Testis (tissue), 2 donors: ENCODE data around the gene ZNF212.

Experiments
- CTCF ChIP-seq, 3 experiments: fragments of 450-650 bp in 2 of 3; fragments of 200-600 bp in 1 of 3; sonication (generic) in 1 of 3; IDR thresholded peaks; one replicate each; pipeline ENCODE4 v1.5.1; 2016 to 2019; ENCODE audit warnings: antibody characterized with exemption in 3 of 3, mild to moderate bottlenecking in 2 of 3, moderate library complexity in 1 of 3
- POLR2A ChIP-seq: fragments of 450-650 bp; IDR thresholded peaks from one replicate; pipeline ENCODE4 v1.6.1; 2017; ENCODE audit warnings: antibody characterized with exemption, mild to moderate bottlenecking, moderate library complexity

DNA sequence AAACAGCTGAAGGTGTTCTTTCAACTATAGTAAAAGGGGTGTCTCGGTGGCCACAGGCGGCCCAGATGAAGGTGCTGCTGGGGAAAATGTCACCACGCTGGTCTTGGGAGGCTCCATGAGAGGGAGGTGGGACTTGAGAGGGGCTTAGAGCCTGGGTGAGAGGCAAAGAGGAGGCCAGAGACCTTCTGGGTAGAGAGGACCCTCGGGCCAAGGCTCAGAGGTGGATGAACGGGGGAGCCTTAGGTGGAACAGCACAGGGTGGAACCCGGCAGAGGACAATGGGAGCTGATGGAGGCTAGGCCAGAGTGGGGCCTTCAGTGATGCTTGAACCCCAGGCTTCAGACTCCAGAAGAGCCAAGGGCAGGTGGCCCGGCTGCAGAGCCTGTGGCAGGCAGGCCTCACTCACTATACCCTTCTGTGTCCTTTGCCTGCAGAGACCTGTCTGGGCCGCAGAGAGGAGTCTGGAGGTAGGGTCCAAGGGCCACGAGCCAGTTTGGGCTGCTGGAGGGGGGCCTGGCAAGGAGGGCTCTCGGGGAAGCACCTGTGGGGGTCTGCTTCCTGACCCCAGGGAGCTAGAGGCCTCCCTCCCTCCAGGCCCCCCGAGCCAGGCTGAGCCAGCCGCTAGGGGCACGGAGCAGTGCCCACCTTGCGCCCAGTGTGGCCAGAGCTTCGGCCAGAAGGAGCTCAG is 54.6 kb downstream of the ZNF212 start:
- TF ChIP-seq CTCF (IDR thresholded peaks at IDR 0.05) = no peak
- TF ChIP-seq POLR2A = no peak
